ENCODE measurements around the gene ARL9.
"Not testable (repeated sequence)": the region's sequence is repeated elsewhere in the genome, so short reads cannot be mapped to it uniquely, and the experiment has no call there.

DNA sequence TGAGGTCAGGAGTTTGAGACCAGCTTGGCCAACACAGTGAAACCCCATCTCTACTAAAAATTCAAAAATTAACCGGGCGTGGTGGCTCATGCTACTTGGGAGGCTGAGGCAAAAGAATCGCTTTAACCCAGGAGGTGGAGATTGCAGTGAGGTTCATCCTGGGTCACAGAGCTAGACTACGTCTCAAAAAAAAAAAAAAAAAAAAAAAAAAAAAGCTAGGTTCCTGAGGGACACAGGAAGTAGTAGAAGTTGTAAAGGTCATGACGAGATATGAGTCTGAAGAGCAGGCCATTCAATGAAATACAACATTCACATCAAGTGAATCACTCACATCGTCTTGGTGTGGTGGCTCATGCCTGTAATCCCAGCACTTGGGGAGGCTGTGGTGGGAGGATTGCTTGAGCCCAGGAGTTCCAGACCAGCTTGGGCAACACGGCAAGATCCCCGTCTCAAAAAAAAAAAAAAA, 39.3 kb upstream of the ARL9 start:
- TF ChIP-seq, protein P1, sequence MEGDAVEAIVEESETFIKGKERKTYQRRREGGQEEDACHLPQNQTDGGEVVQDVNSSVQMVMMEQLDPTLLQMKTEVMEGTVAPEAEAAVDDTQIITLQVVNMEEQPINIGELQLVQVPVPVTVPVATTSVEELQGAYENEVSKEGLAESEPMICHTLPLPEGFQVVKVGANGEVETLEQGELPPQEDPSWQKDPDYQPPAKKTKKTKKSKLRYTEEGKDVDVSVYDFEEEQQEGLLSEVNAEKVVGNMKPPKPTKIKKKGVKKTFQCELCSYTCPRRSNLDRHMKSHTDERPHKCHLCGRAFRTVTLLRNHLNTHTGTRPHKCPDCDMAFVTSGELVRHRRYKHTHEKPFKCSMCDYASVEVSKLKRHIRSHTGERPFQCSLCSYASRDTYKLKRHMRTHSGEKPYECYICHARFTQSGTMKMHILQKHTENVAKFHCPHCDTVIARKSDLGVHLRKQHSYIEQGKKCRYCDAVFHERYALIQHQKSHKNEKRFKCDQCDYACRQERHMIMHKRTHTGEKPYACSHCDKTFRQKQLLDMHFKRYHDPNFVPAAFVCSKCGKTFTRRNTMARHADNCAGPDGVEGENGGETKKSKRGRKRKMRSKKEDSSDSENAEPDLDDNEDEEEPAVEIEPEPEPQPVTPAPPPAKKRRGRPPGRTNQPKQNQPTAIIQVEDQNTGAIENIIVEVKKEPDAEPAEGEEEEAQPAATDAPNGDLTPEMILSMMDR (IDR thresholded peaks at IDR 0.05; ENCODE audit: poor library complexity) = not testable (repeated sequence)
- not testable (repeated sequence) for TF ChIP-seq EZH2 (IDR thresholded peaks at IDR 0.05; ENCODE audit: borderline replicate concordance)
